ENCODE measurements around the gene TBCA. TPM values are rescaled to one million over a fixed set of nuclear protein-coding genes. Genes with fewer than 3 reads are reported as not detected.

Gene TBCA
- total and polyA plus RNA-seq, 12 donors: 184 to 595 (median 288) TPM

DNA sequence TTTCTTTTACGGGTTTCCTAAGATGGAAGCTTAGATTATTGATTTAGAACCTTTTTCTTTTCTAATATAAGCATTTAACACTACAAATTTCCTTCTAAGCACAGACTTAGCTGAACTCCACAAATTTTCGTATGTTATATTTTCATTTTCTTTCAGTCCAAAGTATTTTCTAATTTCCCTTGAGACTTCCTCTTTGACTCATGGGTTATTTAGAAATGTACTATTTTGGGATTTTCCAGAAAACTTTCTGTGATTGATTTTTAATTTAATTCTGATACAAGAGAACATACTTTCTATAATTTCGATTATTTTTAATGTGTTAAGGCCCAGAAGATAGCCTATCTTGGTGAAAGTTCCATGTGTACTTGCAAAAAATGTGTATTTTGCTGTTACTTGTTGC, 19.7 kb upstream of the TBCA start:
- WGBS, 4 donors: 54 to 61% (median 57%) methylated on average over 3 of the region's 3 CpGs
- no peak for DNase-seq
- H3K4me1 ChIP-seq (replicated peaks in 1 of 2): peaks cover 0 to 7% of the 10 kb centered on the region in 2 donors
- H3K9me3 ChIP-seq (replicated peaks in 1 of 3): peaks cover 0 to 4% (median 0%) of the 10 kb centered on the region in 3 donors
- TF ChIP-seq CTCF (IDR thresholded peaks at IDR 0.05) (no peak), POLR2A (IDR thresholded peaks at IDR 0.05) (no peak)
- H3K27ac ChIP-seq: no peak overlapping the region
- H3K4me3 ChIP-seq: no peak overlapping the region
- no peaks in the 10 kb centered on the region for H3K27me3 ChIP-seq
- intact Hi-C loops (cut with DNase I): no loop called here
- H3K36me3 ChIP-seq (replicated peaks in 1 of 2): no peaks in the 10 kb centered on the region

GRCh38 chr5:77795268-77795667, 19.1 kb upstream of the TBCA start:
- no peaks in the 10 kb centered on the region for H3K36me3 ChIP-seq (replicated peaks in 1 of 2)
- no peaks in the 10 kb centered on the region for H3K27me3 ChIP-seq
- H3K4me3 ChIP-seq: no peak overlapping the region
- 78 to 86% (median 84%) methylated on average over 2 of the region's 2 CpGs for WGBS, 4 donors
- peaks cover 0 to 4% (median 0%) of the 10 kb centered on the region in 3 donors for H3K9me3 ChIP-seq (replicated peaks in 1 of 3)
- H3K4me1 ChIP-seq (replicated peaks in 1 of 2): peaks cover 0 to 7% of the 10 kb centered on the region in 2 donors
- intact Hi-C loops (cut with DNase I): no loop called here
- no peak overlapping the region for H3K27ac ChIP-seq
- no peak for TF ChIP-seq POLR2A (IDR thresholded peaks at IDR 0.05)
- no peak for DNase-seq

GRCh38 chr5:77791926-77792325, 15.8 kb upstream of the TBCA start:
- H3K9me3 ChIP-seq (replicated peaks in 1 of 3): peaks cover 0 to 4% (median 0%) of the 10 kb centered on the region in 3 donors
- H3K27ac ChIP-seq: no peak overlapping the region
- TF ChIP-seq CTCF (IDR thresholded peaks at IDR 0.05) (no peak), POLR2A (IDR thresholded peaks at IDR 0.05) (no peak)
- no peaks in the 10 kb centered on the region for H3K36me3 ChIP-seq (replicated peaks in 1 of 2)
- DNase-seq: no peak
- peaks cover 0 to 7% of the 10 kb centered on the region in 2 donors for H3K4me1 ChIP-seq (replicated peaks in 1 of 2)
- intact Hi-C loops (cut with DNase I): no loop called here
- no peak overlapping the region for H3K4me3 ChIP-seq
- 95 to 96% (median 95%) methylated on average over 2 of the region's 2 CpGs for WGBS, 4 donors
- H3K27me3 ChIP-seq: no peaks in the 10 kb centered on the region

DNA sequence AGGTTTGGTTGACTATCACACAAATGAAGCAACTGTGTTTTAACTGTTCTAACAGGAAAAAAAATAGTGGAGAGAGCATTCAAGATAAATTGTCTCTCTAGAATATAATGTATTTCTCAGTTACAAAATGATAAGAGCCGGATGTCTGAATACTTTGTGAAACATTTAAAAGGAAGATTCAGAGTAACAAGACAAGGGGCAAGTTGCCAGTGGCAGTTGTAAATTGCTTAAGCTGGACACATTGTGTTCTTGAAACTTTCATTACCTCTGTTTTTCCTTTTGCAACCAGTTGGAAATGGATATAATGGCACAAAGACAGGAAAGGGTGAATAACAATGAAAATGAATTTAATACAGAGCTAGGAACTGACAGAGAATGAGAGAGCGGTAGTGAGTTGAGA, 15.2 kb upstream of the TBCA start:
- no peak for TF ChIP-seq POLR2A (IDR thresholded peaks at IDR 0.05)
- no peak for TF ChIP-seq CTCF (IDR thresholded peaks at IDR 0.05)
- Histone ChIP-seq H3K27me3 (no peaks in the 10 kb centered on the region), H3K9me3 (replicated peaks in 1 of 3) (peaks cover 0 to 4% (median 0%) of the 10 kb centered on the region in 3 donors), H3K4me1 (replicated peaks in 1 of 2) (peaks cover 0 to 7% of the 10 kb centered on the region in 2 donors), H3K27ac (no peak overlapping the region), H3K4me3 (no peak overlapping the region), H3K36me3 (replicated peaks in 1 of 2) (no peaks in the 10 kb centered on the region)
- DNase-seq: peak in 1 of 7 donors; percentile 39
- intact Hi-C loops (cut with DNase I): no loop called here
- 58 to 65% (median 63%) methylated on average over 2 of the region's 2 CpGs for WGBS, 4 donors

DNA sequence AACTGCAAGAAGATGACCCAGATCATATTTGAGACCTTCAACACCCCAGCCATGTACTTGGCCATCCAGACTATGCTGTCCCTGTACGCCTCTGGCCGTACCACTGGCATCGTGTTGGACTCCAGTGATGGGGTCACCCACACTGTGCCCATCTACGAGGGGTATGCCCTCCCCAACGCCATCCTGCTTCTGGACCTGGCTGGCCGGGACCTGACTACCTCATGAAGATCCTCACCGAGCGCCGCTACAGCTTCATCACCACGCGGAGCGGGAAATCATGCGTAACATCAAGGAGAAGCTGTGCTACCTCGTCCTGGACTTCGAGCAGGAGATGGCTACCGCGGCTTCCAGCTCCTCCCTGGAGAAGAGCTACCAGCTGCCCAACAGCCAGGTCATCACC, 9.1 kb upstream of the TBCA start:
- 82 to 93% (median 92%) methylated on average over 8 to 17 of the region's 17 CpGs for WGBS, 4 donors
- DNase-seq: no peak
- H3K36me3 ChIP-seq (replicated peaks in 1 of 2): no peaks in the 10 kb centered on the region
- no peaks in the 10 kb centered on the region for H3K4me1 ChIP-seq (replicated peaks in 1 of 2)
- intact Hi-C loops (cut with DNase I): loop anchor here (10.0 kb wide), 1 partner anchor 140 kb away; no protein-coding TSS in a partner anchor
- no peak overlapping the region for H3K4me3 ChIP-seq
- TF ChIP-seq POLR2A (IDR thresholded peaks at IDR 0.05): no peak
- TF ChIP-seq CTCF (IDR thresholded peaks at IDR 0.05): no peak
- no peaks in the 10 kb centered on the region for H3K9me3 ChIP-seq (replicated peaks in 1 of 3)
- H3K27ac ChIP-seq: no peak overlapping the region
- H3K27me3 ChIP-seq: no peaks in the 10 kb centered on the region

Data from adrenal gland (tissue), 12 donors.